DND-41 (cell line): ENCODE results near the gene NEUROG1.

Experiments
- EZH2 ChIP-seq: IDR thresholded peaks from 3 replicates; pipeline ENCODE4 v1.6.1; 2012; ENCODE audit warnings: borderline replicate concordance, low read depth, mild to moderate bottlenecking, moderate library complexity, low read length, inconsistent platforms; ENCODE audit not compliant: severe bottlenecking
- TF ChIP-seq, protein P1 (sequence below): IDR thresholded peaks from 2 replicates; pipeline ENCODE4 v1.5.1; 2012; ENCODE audit warnings: borderline replicate concordance, low read length, moderate library complexity, mild to moderate bottlenecking; ENCODE audit not compliant: poor library complexity, severe bottlenecking; ENCODE audit errors: extremely low read depth

DNA sequence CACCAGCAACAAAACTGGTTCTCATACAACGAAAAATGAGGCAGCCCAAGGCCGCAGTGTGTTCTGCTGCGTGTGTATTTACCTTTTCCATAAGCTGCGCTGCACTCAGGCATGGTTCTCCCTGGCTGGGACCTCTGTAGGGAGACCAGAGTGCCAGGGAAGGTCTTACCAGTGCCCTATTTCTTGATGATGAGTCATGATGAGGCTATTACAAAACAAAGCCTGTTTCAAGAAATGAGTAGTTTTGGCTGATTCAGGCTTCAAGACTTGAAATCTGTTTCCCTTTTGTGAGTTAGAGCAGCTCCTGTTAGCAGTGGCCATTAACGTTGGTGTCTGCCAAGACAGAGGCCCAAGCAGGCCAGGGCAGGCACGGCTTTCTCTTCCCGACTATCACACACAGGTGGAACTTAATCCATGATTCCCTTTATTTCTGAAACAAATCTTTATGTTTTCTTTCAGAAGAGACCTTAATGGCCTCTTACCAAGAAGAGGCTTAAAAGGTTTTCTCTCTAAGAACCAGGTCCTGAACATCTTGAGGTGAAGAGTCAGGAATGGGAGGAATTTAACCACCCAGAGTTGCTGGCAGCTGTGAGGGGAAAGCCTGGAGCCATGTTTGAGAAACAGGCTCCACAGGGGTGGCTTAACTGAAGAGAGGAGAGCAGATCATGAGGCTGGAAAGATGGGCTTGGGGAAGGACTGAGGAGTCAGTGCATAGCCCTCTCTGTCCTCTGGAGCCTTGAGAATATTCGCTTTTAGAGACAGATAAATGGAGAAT, 42.2 kb downstream of the NEUROG1 start:
- TF ChIP-seq, protein P1, sequence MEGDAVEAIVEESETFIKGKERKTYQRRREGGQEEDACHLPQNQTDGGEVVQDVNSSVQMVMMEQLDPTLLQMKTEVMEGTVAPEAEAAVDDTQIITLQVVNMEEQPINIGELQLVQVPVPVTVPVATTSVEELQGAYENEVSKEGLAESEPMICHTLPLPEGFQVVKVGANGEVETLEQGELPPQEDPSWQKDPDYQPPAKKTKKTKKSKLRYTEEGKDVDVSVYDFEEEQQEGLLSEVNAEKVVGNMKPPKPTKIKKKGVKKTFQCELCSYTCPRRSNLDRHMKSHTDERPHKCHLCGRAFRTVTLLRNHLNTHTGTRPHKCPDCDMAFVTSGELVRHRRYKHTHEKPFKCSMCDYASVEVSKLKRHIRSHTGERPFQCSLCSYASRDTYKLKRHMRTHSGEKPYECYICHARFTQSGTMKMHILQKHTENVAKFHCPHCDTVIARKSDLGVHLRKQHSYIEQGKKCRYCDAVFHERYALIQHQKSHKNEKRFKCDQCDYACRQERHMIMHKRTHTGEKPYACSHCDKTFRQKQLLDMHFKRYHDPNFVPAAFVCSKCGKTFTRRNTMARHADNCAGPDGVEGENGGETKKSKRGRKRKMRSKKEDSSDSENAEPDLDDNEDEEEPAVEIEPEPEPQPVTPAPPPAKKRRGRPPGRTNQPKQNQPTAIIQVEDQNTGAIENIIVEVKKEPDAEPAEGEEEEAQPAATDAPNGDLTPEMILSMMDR = no peak
- TF ChIP-seq EZH2 = no peak
